ENCODE measurements around the gene SLC30A2.

GRCh38 chr1:26057189-26057588, 11.3 kb upstream of the SLC30A2 start:
- TF ChIP-seq, protein P1, sequence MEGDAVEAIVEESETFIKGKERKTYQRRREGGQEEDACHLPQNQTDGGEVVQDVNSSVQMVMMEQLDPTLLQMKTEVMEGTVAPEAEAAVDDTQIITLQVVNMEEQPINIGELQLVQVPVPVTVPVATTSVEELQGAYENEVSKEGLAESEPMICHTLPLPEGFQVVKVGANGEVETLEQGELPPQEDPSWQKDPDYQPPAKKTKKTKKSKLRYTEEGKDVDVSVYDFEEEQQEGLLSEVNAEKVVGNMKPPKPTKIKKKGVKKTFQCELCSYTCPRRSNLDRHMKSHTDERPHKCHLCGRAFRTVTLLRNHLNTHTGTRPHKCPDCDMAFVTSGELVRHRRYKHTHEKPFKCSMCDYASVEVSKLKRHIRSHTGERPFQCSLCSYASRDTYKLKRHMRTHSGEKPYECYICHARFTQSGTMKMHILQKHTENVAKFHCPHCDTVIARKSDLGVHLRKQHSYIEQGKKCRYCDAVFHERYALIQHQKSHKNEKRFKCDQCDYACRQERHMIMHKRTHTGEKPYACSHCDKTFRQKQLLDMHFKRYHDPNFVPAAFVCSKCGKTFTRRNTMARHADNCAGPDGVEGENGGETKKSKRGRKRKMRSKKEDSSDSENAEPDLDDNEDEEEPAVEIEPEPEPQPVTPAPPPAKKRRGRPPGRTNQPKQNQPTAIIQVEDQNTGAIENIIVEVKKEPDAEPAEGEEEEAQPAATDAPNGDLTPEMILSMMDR (IDR thresholded peaks at IDR 0.05; ENCODE audit: poor library complexity) = no peak
- TF ChIP-seq EZH2 (IDR thresholded peaks at IDR 0.05; ENCODE audit: borderline replicate concordance) = no peak
- no peak for TF ChIP-seq EZH2phosphoT487 (IDR thresholded peaks at IDR 0.05; ENCODE audit: low read depth, severe bottlenecking, unreplicated experiment)
